Upper lobe of left lung (tissue), 4 donors: ENCODE results near the gene SLC9B1.
"Not testable (repeated sequence)": the region's sequence is repeated elsewhere in the genome, so short reads cannot be mapped to it uniquely, and the experiment has no call there.

Source experiments
- EP300 ChIP-seq, 4 donors: sonication (generic); formaldehyde crosslinking; IDR thresholded peaks; one replicate each; pipeline ENCODE4 v1.5.1; 2017; ENCODE audit warnings: antibody characterized with exemption in 4 of 4, control low read depth in 2 of 4
- POLR2A ChIP-seq, 4 donors: fragments of 450-650 bp; IDR thresholded peaks; one replicate each; pipeline ENCODE4 v1.5.1; 2016 to 2017; ENCODE audit warnings: antibody characterized with exemption in 4 of 4, mild to moderate bottlenecking in 2 of 4
- POLR2AphosphoS5 ChIP-seq, 2 donors: sonication (generic); formaldehyde crosslinking; IDR thresholded peaks; one replicate each; pipeline ENCODE4 v1.5.1; 2017; ENCODE audit warnings: antibody characterized with exemption in 2 of 2
- TF ChIP-seq, protein P1 (sequence below), 6 experiments: fragments of 450-650 bp in 4 of 6; fragments of 200-600 bp in 2 of 6; sonication (generic) in 2 of 6; IDR thresholded peaks; one replicate each; pipeline ENCODE4 v1.5.1; 2016 to 2019; ENCODE audit warnings: antibody characterized with exemption in 6 of 6

DNA sequence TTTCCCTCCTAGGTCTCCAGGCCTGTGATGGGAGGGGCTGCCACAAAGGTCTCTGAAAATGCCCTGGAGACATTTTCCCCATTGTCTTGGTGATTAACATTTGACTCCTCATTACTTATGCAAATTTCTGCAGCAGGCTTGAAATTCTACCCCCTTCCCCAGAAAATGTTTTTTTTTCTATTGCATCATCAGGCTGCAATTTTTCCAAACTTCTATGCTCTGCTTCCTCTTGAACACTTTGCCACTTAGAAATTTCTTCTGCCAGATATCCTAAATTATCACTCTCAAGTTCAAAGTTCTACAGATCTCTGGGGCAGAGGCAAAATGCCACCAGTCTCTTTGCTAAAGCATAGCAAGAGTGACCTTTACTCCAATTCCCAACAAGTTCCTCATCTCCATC is 25.5 kb downstream of the SLC9B1 start:
- not testable (repeated sequence) for TF ChIP-seq POLR2AphosphoS5, POLR2A, EP300 (IDR thresholded peaks at IDR 0.05)
- TF ChIP-seq, protein P1, sequence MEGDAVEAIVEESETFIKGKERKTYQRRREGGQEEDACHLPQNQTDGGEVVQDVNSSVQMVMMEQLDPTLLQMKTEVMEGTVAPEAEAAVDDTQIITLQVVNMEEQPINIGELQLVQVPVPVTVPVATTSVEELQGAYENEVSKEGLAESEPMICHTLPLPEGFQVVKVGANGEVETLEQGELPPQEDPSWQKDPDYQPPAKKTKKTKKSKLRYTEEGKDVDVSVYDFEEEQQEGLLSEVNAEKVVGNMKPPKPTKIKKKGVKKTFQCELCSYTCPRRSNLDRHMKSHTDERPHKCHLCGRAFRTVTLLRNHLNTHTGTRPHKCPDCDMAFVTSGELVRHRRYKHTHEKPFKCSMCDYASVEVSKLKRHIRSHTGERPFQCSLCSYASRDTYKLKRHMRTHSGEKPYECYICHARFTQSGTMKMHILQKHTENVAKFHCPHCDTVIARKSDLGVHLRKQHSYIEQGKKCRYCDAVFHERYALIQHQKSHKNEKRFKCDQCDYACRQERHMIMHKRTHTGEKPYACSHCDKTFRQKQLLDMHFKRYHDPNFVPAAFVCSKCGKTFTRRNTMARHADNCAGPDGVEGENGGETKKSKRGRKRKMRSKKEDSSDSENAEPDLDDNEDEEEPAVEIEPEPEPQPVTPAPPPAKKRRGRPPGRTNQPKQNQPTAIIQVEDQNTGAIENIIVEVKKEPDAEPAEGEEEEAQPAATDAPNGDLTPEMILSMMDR (IDR thresholded peaks at IDR 0.05), result not testable (repeated sequence)
